NCI-H446 (cell line): Measurements from ENCODE around the gene PGAP2.
"Not testable (repeated sequence)": the region's sequence is repeated elsewhere in the genome, so short reads cannot be mapped to it uniquely, and the experiment has no call there.

Source experiments
- DNase-seq, 2 experiments: peaks; one replicate each; lab custom pipeline; 2025; lab: John Stamatoyannopoulos, UW

The PGAP2 gene

DNA sequence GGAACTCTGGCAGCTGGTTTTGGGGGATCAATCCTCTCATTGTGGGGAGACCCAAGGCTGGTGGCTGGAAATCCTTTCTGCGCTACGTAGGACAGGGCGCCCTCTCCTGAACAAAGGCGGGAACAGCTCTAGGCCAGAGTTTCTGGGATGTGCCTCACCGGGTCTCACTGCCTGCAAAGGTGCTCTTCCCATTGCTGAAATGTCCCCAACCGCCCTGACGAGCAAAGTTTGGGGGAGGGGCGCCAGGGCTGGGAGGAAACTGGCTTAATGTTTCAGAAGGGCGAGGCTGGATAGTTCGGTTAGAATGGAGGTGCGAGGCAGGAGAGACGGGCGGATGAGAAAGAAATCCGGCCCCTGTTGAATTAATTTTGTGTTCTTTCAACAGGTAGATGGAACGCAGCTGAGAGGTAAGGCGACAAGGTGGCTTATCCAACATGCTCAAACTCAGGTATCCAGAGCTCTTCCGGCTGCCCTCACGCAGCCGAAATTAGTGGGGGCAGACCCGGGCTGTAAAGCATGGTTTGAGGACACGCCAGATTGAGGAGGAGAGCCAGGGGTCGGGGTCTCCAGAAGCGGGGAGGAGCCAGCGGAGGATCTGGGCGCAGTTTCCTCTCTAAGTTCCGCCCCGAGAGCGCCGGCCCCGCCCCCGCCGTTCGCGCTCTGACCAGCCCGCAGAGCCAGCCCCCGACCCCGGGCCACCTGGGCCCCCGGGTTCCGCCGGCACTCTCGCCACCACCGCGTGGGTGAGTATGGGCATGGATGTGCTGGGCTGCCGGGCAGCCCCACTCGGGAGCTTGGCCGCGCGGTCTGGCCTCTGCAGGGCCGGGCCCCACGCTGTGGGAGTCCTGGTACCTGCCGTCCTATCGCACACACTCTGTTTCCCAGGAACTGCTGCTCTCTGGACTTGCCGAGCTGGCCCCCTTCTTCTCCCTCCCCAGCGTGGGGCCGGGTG lies at the start of gene PGAP2:
Gene PGAP2, plus strand, starts transcription at position 652 of the 952 bp plus-strand sequence. CDS start 2,700 bp downstream, outside the sequence.
- peak in 1 of 2 experiments; percentile 34 for DNase-seq

DNA sequence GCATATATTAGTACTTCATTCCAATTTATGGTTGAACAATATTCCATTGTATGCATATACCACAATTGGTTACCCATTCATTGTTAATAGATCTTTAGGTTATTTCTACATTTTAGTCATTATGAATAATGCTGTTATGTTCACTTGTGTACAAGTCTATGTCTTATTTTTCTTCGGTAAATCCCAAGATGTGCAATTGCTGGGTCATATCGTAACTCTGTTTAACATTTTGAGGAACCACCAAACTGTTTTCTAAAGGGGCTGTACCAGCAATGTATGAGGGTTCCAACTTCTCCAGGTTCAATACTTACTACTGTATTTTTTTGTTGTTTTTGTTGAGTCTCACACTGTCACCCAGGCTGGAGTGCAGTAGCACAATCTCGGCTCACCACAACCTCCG lies 44.1 kb upstream of the PGAP2 start:
- no peak for DNase-seq

DNA sequence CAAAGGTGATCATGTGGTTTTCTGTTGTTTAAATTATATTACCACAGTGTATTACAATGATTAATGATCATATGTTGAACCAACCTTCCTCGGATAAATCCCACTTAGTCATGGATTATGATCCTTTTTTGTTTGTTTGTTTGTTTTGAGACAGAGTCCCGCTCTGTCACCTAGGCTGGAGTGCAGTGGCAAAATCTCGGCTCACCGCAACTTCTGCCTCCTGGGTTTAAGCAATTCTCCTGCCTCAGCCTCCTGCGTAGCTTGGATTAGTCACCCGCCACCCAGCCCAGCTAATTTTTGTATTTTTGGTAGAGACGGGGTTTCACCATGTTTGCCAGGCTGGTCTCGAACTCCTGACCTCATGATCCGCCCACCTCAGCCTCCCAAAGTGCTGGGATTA lies 41.5 kb upstream of the PGAP2 start:
- DNase-seq = not testable (repeated sequence)

DNA sequence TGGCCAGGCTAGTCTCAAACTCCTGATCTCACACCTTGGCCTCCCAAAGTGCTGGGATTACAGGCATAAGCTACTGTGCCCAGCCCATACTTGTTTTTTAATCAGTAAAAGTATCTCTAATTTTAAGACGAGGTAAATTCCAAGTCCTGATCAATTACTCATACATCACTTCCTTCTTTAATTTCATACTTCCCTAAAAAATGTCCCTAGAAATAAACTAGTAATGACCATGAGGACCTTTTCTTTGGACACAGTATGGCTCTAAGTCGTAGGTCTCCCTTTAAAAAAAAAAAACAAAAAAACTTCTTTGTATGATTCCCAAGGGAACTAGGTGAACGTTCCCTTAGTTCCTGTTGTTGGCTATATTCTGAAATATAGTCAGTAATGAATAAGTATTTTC lies 40.8 kb upstream of the PGAP2 start:
- DNase-seq = no peak

DNA sequence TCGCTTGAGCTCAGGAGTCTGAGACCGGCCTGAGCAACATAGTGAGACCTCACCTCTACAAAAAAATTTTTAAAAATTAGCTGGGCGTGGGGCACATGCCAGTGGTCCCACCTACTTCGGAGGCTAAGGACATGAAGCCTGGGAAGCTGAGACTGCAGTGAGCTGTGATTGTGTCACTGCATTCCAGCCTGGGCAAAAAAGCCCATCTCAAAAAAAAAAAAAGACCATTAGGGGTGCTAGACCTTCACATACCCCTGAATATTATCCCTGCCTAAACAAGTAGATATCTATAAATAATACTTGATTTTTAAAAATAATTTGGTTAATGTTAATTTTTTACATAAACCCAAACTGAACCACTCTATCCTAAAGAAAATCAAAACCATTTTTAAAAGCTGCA lies 35.2 kb upstream of the PGAP2 start:
- no peak for DNase-seq

DNA sequence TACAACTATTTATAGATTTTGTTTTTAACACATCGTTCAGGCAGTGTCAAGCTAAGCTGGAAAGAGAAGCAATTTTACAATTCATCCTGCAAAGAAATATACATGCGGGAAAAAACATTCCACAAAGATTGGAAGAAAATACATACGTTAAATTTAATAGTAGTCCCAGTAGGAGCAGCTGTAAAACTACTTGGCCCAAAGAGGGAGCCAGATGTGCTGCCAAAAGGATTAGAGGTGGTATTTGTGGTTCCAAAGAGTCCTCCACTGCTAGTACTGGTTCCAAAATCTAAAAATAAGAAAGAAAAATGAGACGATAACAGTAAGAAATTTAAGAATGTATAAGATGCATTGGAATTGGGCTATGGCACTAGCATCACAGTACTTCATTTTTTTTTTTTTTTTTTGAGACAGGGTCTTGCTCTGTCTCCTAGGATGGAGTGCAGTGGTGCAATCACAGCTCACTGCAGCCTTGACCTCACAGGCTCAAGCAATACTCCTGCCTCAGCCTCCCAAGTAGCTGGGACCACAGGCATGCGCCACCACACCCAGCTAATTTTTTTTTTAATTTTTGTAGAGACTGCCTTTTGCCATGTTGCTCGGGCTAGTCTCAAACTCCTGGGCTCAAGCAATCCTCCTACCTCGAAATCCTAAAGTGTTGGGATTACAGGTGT lies 32.5 kb upstream of the PGAP2 start:
- DNase-seq = no peak

DNA sequence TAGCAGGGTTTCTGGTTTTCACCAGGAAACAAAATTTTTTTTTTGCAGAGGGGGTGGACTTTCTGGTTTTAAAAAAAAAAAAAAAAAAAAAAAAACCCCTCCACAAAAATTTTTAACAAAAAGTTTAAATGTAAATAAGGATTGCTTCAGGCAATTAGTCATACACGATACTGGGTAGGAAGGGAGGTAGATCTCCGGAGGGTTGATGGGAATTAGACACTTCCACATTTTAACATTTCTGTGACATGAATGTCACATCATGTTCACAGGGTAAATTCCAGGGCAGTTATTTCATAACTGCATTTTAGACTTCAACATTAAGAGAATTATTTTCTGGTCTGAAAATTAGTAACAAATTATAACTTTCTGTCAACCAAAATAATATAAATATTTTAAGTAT lies 26.9 kb upstream of the PGAP2 start:
- no peak for DNase-seq

DNA sequence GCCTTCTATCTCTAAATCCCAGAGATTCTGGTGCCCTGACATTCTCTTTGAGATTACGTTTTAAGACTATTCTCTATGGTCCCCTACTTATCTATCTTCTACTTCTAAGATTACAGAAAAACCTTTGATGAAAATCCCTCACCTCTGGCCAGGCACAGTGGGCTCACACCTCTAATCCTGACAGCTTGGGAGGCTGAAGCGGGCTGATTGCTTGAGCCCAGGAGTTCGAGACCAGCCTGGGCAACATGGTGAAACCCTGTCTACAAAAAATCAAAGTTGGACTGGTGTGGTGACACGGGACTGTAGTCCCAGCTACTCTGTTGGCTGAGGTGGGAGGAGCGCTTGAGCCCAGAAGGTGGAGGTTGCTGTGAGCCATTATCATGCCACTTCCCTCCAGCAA lies 25.4 kb upstream of the PGAP2 start:
- no peak for DNase-seq

DNA sequence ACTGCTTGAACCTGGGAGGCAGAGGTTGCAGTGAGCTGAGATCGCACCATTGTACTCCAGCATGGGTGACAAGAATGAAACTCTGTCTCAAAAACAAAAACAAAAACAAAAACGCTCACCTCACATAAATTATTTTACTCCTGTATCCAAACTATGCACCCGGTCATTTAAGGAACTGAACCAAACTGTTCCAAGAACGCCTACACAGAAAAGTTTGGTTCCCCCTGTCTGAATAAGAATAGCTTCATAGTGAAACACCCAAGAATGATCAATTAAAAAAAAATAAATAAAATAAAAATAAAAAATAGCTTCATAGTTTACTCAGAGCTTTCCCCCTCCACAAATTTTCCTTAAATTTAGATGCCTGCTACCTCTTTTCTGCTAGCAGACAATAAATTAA lies 24.7 kb upstream of the PGAP2 start:
- no peak for DNase-seq

DNA sequence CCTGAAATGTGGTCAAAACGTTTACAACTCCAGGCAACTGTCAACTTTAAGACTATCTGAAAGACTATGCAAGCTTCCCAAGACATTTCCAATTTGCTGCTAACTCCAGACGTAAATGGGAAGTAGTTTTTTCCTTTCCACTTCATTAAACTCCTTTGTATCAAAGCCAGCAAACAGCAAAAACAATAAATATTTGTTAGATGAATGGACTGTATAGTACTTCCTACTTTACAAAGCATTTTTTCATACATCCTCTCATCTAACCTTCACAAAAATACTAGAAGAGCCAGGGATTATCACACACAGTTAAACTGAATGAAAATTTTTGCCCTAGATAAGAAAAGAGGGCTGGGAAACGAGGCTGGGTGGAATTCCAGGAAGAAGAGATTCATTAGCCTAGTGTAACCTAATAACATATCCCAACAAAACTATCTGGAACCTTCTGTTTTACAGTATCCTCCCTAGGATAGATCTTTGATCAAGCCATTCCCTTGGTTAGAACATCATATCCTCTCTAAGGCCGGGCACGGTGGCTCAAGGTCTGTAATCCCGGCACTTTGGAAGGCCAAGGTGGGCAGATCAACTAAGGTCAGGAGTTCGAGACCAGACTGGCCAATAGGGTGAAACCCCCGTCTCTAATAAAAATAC lies 21.5 kb upstream of the PGAP2 start:
- peak in 1 of 2 experiments; percentile 15 for DNase-seq

DNA sequence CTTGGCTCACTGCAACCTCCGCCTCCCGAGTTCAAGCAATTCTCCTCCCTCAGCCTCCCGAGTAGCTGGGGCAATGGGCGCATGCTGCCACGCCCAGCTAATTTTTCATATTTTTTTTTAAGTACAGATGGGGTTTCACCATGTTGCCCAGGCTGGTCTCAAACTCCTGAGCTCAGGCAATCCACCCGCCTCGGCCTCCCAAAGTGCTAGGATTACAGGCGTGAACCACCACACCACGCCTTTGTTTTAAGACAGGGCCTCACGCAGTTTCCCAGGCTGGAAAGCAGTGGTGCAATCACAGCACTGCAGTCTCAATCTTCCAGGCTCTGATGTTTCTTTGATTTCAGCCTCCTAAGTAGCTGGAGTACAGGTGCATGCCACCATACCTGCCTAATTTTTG lies 14.0 kb upstream of the PGAP2 start:
- not testable (repeated sequence) for DNase-seq

DNA sequence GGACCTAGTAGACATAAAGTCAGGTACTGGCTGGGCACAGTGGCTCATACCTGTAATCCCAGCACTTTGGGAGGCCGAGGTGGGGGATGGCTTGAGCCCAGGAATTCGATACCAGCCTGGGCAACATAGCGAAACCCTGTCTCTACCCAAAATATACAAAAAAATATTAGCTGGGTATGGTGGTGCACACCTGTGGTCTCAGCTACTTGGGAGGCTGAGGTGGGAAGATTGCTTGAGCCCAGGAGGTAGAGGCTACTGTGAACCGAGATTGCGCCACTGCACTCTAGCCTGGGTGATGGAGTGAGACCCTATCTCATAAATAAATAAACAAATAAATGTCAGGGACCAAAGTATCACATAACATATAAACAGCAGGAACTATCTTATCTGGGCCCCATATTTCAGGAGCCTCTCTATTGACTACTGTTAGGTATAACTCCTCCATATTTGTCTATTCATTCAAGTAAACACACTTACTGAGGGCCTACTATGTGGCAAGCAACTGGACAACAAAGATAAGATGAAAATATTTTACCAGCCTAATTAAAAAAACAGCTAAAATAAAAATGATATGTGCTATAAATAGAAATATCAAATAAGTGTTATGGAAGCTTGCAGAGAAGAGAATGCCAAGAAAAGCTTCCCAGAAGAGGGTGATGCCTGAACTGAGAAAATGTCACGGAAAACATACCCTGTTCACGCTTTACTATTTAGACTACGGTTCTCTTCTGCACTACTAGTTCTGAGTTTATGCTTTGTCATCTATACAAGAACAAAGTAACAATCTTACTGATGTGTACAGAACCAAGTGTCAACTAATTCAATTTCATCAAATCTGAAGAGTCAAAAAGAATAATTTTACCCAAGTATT lies 13.0 kb upstream of the PGAP2 start:
- DNase-seq = no peak

DNA sequence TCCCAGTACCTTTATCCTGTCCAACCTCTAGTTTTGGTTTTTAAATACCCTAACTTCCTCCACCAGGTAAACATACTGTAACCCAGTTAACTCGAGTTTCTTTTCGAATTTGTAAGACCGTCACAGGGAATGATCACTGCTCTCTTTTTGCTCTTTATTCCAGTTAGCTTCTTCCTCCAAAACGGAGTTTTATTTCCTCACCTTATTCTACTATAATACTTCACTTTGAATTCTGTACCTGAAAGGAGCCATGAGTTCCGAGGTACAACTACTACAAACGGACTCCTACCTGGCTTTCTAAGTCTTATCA lies 12.4 kb upstream of the PGAP2 start:
- DNase-seq = no peak

DNA sequence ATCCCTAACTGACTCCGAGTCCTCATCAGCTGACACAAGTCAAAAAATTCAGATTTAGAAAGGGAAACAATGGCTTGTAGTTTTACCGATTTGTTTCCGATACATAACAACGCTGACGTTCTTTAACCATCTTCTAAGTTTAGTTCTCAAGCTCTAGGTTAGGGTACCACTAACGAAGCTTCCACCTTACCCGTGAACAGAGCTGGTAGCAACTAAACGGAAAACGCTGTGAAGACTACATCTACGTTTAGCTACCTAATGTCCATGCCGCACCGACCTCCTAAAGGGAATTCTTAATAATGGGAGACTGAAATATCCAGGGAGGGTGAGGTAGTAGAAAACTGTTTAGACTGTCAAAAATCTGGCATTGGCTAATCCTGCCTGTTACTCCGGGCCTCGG lies 12.0 kb upstream of the PGAP2 start:
- no peak for DNase-seq

DNA sequence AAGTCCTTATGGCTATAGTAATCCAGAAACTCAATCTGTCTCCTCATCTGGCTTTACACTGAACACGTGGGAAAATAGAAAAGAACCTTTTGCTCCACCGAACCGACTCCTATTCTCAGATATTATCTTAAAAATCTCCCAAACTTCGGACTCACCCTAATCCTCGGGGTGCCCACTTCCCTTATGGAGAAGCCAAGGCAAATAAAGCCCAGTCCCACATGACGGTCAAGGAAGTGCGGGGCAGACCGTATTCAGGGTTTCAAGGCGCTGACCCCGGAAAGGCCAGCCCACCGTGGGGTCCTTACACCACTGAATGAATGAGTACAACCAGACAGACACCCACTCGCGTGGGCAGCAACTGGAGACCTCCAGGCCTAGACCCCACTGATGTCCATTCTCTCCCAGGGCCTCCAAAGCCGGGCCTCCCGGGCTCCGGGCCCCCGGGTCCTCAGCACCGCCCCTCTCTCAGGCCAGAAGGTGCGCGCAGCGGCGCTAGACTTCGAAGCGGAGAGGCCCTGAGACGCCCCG lies 11.5 kb upstream of the PGAP2 start:
- peak in 1 of 2 experiments; percentile 71 for DNase-seq

DNA sequence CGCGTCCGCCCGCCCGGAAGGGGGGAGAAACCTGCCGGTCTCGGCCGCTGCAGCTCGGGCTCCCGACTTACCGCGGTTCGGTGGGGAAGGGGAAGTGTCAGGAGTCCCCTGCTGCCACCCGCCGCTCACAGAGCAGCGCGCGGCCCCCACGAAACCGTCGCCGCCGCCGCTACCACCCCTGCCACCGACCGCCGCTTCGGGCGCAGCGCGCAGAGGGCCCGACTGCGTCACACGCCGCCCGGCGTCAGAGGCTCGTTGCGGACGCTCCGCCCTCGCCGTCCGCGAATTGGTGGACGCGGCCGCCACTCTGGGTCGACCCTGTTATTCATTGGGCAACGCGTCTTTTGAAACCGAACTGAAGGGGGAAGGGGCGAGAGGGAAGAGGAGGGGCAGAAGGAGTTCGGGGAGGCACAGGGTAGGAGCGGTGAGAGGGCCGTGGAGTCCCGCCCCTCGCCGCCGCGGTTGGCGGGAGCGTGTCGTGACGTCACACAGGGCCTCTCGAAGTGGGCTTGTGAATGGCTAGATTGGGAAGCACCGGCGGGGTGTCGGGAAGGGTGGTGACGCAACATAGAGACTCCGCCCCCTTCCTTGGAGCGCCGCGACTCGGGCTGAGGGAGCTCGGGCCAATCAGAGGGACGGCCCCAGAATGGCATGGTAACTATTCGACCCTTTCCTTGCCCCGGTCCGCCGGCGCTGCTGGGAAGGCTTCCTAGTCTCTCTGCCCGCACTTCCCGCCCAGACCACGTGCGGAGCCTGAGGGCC lies 10.8 kb upstream of the PGAP2 start, which contains the start of gene NUP98:
Gene NUP98, minus strand, starts transcription at position 226 of the 762 bp plus-strand sequence. CDS start 15,437 bp downstream, outside the sequence.
- peak; percentile 99 to 100 for DNase-seq

DNA sequence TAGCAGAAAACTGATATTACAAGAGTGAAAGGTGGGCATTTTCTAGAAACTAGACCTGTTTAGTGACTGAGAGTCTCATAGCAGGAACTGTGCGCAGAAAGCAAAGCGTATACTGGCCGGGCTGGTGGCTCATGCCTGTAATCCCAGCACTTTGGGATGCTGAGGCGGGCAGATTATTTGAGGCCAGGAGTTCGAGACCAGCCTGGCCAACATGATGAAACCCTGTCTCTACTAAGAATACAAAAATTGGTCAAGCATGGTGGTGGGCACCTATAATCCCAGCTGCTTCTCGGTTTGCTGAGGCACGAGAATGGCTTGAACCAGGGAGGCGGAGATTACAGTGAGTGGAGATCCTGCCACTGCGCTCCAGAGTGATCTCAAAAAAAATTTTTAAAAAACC lies 9.2 kb upstream of the PGAP2 start:
- no peak for DNase-seq

DNA sequence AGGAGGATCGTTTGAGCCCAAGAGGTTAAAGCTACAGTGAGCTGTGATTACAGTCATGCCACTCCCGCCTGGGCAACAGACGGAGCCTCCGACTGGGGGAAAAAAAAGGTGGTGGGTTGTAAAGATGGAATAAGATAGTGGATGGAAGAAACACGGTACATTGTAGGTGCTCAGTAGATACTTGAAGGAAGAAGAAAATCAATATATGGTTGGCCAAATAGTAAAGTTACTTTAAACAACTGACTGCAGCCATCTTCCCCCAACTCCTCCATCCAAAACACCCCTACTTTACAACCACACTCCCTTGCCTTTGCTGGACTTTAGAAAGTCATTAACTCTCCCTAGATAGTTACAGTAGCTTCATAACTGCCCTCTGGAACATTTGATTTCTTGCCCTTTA lies 8.5 kb upstream of the PGAP2 start:
- DNase-seq = no peak

DNA sequence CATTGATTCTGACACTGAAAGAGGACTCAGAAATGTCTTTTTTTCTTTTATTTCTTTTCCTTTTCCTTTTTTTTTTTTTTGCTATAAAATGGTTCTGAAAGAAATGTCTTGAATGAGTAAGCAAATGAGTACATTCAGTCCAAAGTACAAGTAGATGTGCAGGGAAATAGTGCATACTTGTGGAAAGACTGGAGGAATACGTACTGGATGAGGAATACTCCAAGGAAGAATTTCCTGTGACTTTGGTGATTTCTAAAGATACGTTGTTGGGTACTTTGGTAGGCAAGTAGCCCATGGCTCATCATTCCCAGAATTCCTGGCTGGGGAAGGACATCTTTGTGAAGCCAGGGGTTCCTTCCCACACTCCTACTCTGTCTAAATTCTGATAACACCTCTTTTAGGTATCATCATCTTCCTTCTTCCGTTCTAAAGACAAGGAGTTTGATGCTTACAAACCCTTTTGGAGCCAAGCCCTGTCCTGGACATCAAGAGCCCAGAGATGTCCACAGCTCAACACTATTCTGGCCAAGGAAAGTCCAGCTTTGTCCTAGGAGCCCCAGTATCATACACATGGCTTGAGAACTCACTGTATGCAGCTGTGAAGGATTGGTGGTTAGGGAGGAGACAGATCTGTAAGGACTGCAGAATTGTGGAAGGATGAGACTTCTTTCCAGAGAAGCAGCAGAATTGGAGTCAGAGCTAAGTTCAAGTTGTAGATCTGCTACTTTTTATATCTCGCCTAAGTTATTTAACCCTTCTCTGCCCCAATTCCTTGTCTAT lies 6.2 kb upstream of the PGAP2 start:
- no peak for DNase-seq
